GM19455 (cell line): Measurements from ENCODE around the gene TESPA1.
A peak's percentile ranks its signal among the peaks of the same experiment; 100 is the strongest.
"Not testable (repeated sequence)": the region's sequence is repeated elsewhere in the genome, so short reads cannot be mapped to it uniquely, and the experiment has no call there.

Source experiments
- ATAC-seq: cut with Tn5 transposase; IDR thresholded peaks from one replicate; pipeline ENCODE4 v1.9.1; 2021; ENCODE audit not compliant: unreplicated experiment

The TESPA1 gene

GRCh38 chr12:54984658-54985376 lies at the start of gene TESPA1:
Gene TESPA1 (minus strand): TSS chr12:54984762. CDS start chr12:54974562, 10,200 bp downstream.
- ATAC-seq = peak; percentile 97

- no peak for ATAC-seq
These were observed 49.7 kb upstream of the TESPA1 start for GRCh38 chr12:55034218-55034617.

GRCh38 chr12:55025508-55025907 lies 40.9 kb upstream of the TESPA1 start:
- no peak for ATAC-seq

- no peak for ATAC-seq
These were observed 40.0 kb upstream of the TESPA1 start for GRCh38 chr12:55024575-55024974.

- no peak for ATAC-seq
These were observed 35.2 kb upstream of the TESPA1 start, which contains the start of gene NEUROD4 for GRCh38 chr12:55019784-55020183. Gene NEUROD4 (plus strand): TSS chr12:55019974. CDS start chr12:55026440, 6,466 bp downstream.

GRCh38 chr12:55017416-55017925 lies 32.9 kb upstream of the TESPA1 start:
- ATAC-seq = no peak

GRCh38 chr12:55008944-55009585 lies 24.5 kb upstream of the TESPA1 start:
- ATAC-seq = no peak

GRCh38 chr12:55002355-55002754 lies 17.8 kb upstream of the TESPA1 start:
- ATAC-seq = no peak

- ATAC-seq = no peak
These were observed 16.8 kb upstream of the TESPA1 start for GRCh38 chr12:55001198-55001868.

GRCh38 chr12:54998958-54999510 lies 14.5 kb upstream of the TESPA1 start:
- no peak for ATAC-seq

- no peak for ATAC-seq
These were observed 13.5 kb upstream of the TESPA1 start for GRCh38 chr12:54997929-54998522.

- ATAC-seq = no peak
These were observed 11.6 kb upstream of the TESPA1 start for GRCh38 chr12:54996205-54996604.

GRCh38 chr12:54993181-54993835 lies 8.7 kb upstream of the TESPA1 start:
- peak; percentile 46 for ATAC-seq

GRCh38 chr12:54991991-54992375 lies 7.4 kb upstream of the TESPA1 start:
- ATAC-seq = peak; percentile 38

GRCh38 chr12:54991161-54991990 lies 6.8 kb upstream of the TESPA1 start:
- peak; percentile 72 for ATAC-seq

- no peak for ATAC-seq
These were observed 5.3 kb upstream of the TESPA1 start for GRCh38 chr12:54989829-54990228.

GRCh38 chr12:54988402-54989054 lies 4.0 kb upstream of the TESPA1 start:
- ATAC-seq = no peak

GRCh38 chr12:54987611-54988231 lies 3.2 kb upstream of the TESPA1 start:
- no peak for ATAC-seq

- not testable (repeated sequence) for ATAC-seq
These were observed 2.2 kb upstream of the TESPA1 start for GRCh38 chr12:54986773-54987172.
